ENCODE data around the gene INSRR. TPM values are rescaled to one million over a fixed set of nuclear protein-coding genes. Genes with fewer than 3 reads are reported as not detected.

The INSRR gene
- total and polyA plus RNA-seq, 2 of the 4 experiments (the other 2 are of a cell fraction): not detected

DNA sequence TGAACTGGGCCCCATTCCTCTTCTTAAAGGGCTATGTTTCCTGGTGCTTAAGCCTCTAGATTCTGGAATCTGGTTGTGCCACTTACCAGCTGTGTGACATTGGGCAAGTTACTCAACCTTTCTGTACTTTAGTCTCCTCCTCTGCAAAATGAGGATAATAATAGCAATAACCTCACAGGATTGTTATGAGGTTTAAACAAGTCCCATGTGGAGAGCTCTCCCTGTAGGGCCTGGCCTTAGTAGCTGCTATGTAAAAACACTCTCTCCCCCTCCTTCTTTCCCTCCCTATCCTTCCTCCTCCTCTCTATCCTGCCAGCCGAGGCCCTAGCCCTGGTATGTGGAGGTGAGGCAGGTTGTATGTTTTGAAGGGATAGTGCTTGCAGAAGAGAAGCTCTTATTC lies 26.4 kb upstream of the INSRR start:
- no peak overlapping the region for H3K14ac ChIP-seq (replicated peaks; ENCODE audit: low read depth, low read length)
- intact Hi-C loops (cut with micrococcal nuclease): no loop called here

More for the DNA sequence above, 26.4 kb upstream of the INSRR start:
- Histone ChIP-seq H2AK9ac (replicated peaks; ENCODE audit: low read depth, low read length, poor library complexity) (no peak overlapping the region), H4K8ac (ENCODE audit: low read depth in 2 of 2, low read length in 2 of 2) (no peak overlapping the region), H3K79me1 (ENCODE audit: low read depth in 1 of 2, low read length in 2 of 2) (no peaks in the 10 kb centered on the region), H3K9ac (ENCODE audit: low read depth, low read length) (no peak overlapping the region), H4K5ac (ENCODE audit: low read depth, low read length) (no peak overlapping the region), H2BK15ac (ENCODE audit: low read depth, low read length) (no peak overlapping the region), H3K9me3 (ENCODE audit: control insufficient read depth, insufficient read depth, low read length) (no peaks in the 10 kb centered on the region), H2AK5ac (ENCODE audit: low read depth, low read length) (no peak overlapping the region), H3K4me1 (ENCODE audit: control insufficient read depth, insufficient read depth, low read length) (no peaks in the 10 kb centered on the region), H3K23ac (ENCODE audit: low read depth, low read length) (no peak overlapping the region), H4K20me1 (ENCODE audit: insufficient read depth, low read length) (no peaks in the 10 kb centered on the region; the same call in 1 of the 2 replicates), H2BK120ac (ENCODE audit: low read depth, low read length) (no peak overlapping the region), H2BK20ac (ENCODE audit: low read depth, low read length) (no peak overlapping the region), H3K27me3 (ENCODE audit: control insufficient read depth, insufficient read depth, low read length) (peaks cover 84% of the 10 kb centered on the region), H4K91ac (ENCODE audit: insufficient read depth, low read depth, low read length) (no peak overlapping the region), H3K18ac (ENCODE audit: low read depth, low read length) (no peak overlapping the region), H3K4me3 (ENCODE audit: insufficient read depth, low read depth, low read length) (no peak overlapping the region), H2AFZ (replicated peaks; ENCODE audit: low read length, poor library complexity) (no peak overlapping the region), H3K4me2 (ENCODE audit: low read depth, low read length) (no peak overlapping the region), H3K36me3 (ENCODE audit: control insufficient read depth, insufficient read depth, low read length) (no peaks in the 10 kb centered on the region), H3K56ac (ENCODE audit: extremely low read depth, insufficient read depth, low read length) (no peak overlapping the region), H3K27ac (ENCODE audit: insufficient read depth, low read length) (no peak overlapping the region), H2BK5ac (ENCODE audit: low read depth, low read length, poor library complexity, severe bottlenecking) (no peak overlapping the region), H3K4ac (ENCODE audit: low read depth, low read length) (no peak overlapping the region), H3K9me1 (ENCODE audit: insufficient read depth, low read length) (no peaks in the 10 kb centered on the region)
- no peak for ATAC-seq (ENCODE audit: low read depth)
- TF ChIP-seq MXI1 (IDR thresholded peaks at IDR 0.05; ENCODE audit: borderline replicate concordance, low read depth, low read length): no peak
- TF ChIP-seq SMC3 (IDR thresholded peaks at IDR 0.05; ENCODE audit: low read depth, low read length): no peak
- TF ChIP-seq FOS (IDR thresholded peaks at IDR 0.05; ENCODE audit: low read depth, low read length): no peak
- no peak for TF ChIP-seq CHD1 (IDR thresholded peaks at IDR 0.05; ENCODE audit: low read depth, low read length)
- no peak for TF ChIP-seq MAZ (IDR thresholded peaks at IDR 0.05; ENCODE audit: borderline replicate concordance, low read depth, low read length)
- no peak for TF ChIP-seq CTCF (conservative IDR thresholded peaks at IDR 0.05; ENCODE audit: low read depth, low read length)
- TF ChIP-seq RAD21 (IDR thresholded peaks at IDR 0.05; ENCODE audit: low read length): no peak
- no peak for TF ChIP-seq MAFK (IDR thresholded peaks at IDR 0.05; ENCODE audit: low read depth, low read length)
- TF ChIP-seq BHLHE40 (IDR thresholded peaks at IDR 0.05; ENCODE audit: low read depth, low read length): no peak
- no peak for TF ChIP-seq RFX5 (IDR thresholded peaks at IDR 0.05; ENCODE audit: low read depth, low read length)
- TF ChIP-seq CEBPB (IDR thresholded peaks at IDR 0.05; ENCODE audit: low read depth, low read length): no peak
- TF ChIP-seq, protein P1, sequence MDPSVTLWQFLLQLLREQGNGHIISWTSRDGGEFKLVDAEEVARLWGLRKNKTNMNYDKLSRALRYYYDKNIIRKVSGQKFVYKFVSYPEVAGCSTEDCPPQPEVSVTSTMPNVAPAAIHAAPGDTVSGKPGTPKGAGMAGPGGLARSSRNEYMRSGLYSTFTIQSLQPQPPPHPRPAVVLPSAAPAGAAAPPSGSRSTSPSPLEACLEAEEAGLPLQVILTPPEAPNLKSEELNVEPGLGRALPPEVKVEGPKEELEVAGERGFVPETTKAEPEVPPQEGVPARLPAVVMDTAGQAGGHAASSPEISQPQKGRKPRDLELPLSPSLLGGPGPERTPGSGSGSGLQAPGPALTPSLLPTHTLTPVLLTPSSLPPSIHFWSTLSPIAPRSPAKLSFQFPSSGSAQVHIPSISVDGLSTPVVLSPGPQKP (IDR thresholded peaks at IDR 0.05; ENCODE audit: borderline replicate concordance, low read depth, low read length): no peak
- no peak for TF ChIP-seq RCOR1 (IDR thresholded peaks at IDR 0.05; ENCODE audit: insufficient replicate concordance, low read length)
- TF ChIP-seq, protein P2, sequence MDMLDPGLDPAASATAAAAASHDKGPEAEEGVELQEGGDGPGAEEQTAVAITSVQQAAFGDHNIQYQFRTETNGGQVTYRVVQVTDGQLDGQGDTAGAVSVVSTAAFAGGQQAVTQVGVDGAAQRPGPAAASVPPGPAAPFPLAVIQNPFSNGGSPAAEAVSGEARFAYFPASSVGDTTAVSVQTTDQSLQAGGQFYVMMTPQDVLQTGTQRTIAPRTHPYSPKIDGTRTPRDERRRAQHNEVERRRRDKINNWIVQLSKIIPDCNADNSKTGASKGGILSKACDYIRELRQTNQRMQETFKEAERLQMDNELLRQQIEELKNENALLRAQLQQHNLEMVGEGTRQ (IDR thresholded peaks at IDR 0.05; ENCODE audit: low read depth, low read length): no peak
- no peak for TF ChIP-seq POLR2A (IDR thresholded peaks at IDR 0.05; ENCODE audit: low read depth, low read length)
- no peak for TF ChIP-seq NFE2L2 (IDR thresholded peaks at IDR 0.05; ENCODE audit: low read depth, low read length)
- in situ Hi-C loops (cut with MboI; ENCODE audit: low sequenced_read_pairs): loop anchor here (10.0 kb wide), 1 partner anchor 191 kb away; no protein-coding TSS in a partner anchor
- ChIA-PET CTCF (interaction anchor here (1.1 kb wide), 1 partner anchor 47 kb away, joined by 3 read pairs; no protein-coding TSS in a partner anchor), POLR2A (ENCODE audit: unreplicated experiment) (no interaction called here)
- BruUV-seq (replicated peaks): no TSS peak
- WGBS, 2 experiments (ENCODE audit: extremely low coverage in 2 of 2, insufficient read length in 1 of 2): no CpG with 5 or more reads among the region's 1 CpG
- dilution Hi-C loops (cut with HindIII; ENCODE audit: low sequenced_read_pairs, unreplicated experiment): no loop called here
- no peak for DNase-seq

All from IMR-90 (cell line).